Endothelial cell of umbilical vein (primary cell): ENCODE measurements around the gene JADE1.

Source experiments
- CTCF ChIP-seq, 2 donors: IDR thresholded peaks; 1 replicate in 1 of 2; 2 replicates in 1 of 2; pipeline ENCODE4 v1.5.1; 2011; ENCODE audit warnings: low read length in 2 of 2, mild to moderate bottlenecking in 2 of 2, moderate library complexity in 2 of 2, control low read depth in 1 of 2, inconsistent platforms in 1 of 2, low read depth in 1 of 2; ENCODE audit not compliant: insufficient read depth in 1 of 2; ENCODE audit errors: extremely low read depth in 1 of 2
- EZH2 ChIP-seq: IDR thresholded peaks from 2 replicates; pipeline ENCODE4 v1.6.1; 2012; ENCODE audit warnings: borderline replicate concordance, low read depth, mild to moderate bottlenecking, moderate library complexity, low read length, inconsistent platforms; ENCODE audit not compliant: severe bottlenecking
- MAX ChIP-seq: IDR thresholded peaks from 2 replicates; pipeline ENCODE4 v1.6.1; 2011; ENCODE audit not compliant: insufficient read depth, insufficient read length
- POLR2A ChIP-seq: IDR thresholded peaks from 2 replicates; pipeline ENCODE4 v1.6.1; 2012; ENCODE audit warnings: low read depth, mild to moderate bottlenecking, control low read depth, low read length
- POLR2AphosphoS5 ChIP-seq: IDR thresholded peaks from 2 replicates; pipeline ENCODE4 v1.6.1; 2012; ENCODE audit warnings: low read depth, mild to moderate bottlenecking, control low read depth, low read length, moderate library complexity; ENCODE audit not compliant: insufficient read depth

GRCh38 chr4:128810871-128811570, 1.5 kb downstream of the JADE1 start:
- TF ChIP-seq CTCF (IDR thresholded peaks at IDR 0.05; ENCODE audit: extremely low read depth in 1 of 2, insufficient read depth in 1 of 2, low read depth in 1 of 2, low read length in 2 of 2) (no peak), POLR2A (peak; percentile 68), POLR2AphosphoS5 (peak; percentile 82), EZH2 (no peak), MAX (peak; percentile 53)
